NCI-H2227 (cell line): ENCODE results near the gene FIGNL2.

Source experiments
- DNase-seq: peaks from one replicate; lab custom pipeline; 2025; ENCODE audit not compliant: unreplicated experiment; lab: John Stamatoyannopoulos, UW

The FIGNL2 gene

DNA sequence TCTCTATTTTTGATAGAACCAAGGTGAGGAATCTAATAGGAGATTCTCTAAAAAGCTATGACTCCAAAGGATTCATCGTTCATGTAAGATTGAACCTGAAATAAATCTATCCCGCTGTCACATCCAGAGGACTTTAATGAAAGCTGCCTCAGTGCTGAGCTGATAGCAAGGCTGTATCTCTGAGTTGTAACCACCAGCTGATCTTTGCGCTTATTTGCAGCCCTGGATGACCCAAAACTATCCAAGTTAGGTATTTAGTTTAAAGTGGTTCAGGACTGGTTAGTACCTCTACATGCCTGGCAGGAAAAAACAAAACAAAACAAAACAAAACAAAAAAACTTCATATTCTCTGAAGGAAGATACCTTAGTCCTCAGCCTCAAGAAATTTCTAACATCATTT is 30.6 kb upstream of the FIGNL2 start:
- DNase-seq = no peak

- DNase-seq = no peak
Observed at GRCh38 chr12:51874486-51874885, 26.0 kb upstream of the FIGNL2 start.

- no peak for DNase-seq
Observed at GRCh38 chr12:51874000-51874399, 25.5 kb upstream of the FIGNL2 start.

GRCh38 chr12:51873251-51873994 is 24.9 kb upstream of the FIGNL2 start:
- DNase-seq = no peak

GRCh38 chr12:51872689-51872981 is 24.1 kb upstream of the FIGNL2 start:
- DNase-seq = no peak

DNA sequence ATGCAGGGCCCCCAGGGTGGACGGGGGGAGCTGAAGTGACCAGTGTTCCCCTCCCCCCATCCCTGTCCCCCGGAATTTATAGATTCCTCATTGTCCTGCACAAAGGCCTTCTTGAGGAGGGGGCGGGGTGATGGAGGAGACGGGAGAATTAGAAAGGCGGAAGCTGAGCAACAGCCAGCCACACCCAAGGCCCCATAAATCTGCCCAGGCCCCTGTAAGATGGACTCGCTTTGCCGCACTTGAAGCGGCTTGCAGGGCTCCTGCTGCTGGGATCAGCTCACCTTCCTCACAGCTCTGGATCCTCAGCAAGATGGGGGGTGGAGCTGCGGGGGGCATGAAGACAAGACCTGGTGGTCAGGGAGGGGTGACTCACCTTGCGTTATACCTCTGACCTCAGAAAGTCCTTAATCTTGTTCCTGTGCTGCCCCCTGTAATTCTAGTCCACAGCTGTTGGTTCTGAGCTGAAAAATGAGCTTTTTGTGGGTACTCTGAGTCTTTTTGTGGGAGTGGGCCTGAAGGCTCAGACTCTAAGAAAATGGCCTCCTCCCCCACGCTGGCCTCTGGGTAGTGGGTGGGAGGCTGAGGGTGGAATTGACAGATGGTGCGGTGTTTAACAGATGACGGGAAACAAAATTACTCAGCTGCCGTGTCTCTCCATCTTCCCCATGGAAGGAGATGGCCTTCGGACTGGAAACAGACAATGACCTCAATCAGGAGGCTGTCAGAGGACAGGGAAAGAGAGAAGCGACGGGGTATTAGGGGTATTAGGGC is 23.6 kb upstream of the FIGNL2 start:
- no peak for DNase-seq

DNA sequence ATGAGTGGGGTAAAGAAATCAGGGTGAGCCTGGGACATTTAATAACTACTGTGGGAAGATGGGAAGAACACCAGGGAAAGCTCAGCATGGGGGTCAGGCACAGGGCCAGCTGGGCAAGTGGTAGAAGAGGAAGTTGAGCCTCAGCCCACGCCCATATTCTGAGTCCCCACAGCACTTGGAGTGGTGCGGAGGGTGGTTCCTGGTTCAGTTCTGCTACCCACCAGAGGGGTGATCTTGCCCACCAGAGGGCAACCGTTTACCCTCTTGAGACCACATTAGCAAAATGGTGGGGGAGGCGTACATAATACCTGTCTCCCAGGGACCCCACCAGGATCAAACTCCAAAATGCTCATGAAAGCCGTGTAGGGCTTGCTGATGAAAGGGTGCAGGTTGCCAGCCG is 22.6 kb upstream of the FIGNL2 start:
- DNase-seq = no peak

- DNase-seq = no peak
Observed at GRCh38 chr12:51870504-51870903, 22.0 kb upstream of the FIGNL2 start.

GRCh38 chr12:51869931-51870330 is 21.4 kb upstream of the FIGNL2 start:
- DNase-seq = no peak

DNA sequence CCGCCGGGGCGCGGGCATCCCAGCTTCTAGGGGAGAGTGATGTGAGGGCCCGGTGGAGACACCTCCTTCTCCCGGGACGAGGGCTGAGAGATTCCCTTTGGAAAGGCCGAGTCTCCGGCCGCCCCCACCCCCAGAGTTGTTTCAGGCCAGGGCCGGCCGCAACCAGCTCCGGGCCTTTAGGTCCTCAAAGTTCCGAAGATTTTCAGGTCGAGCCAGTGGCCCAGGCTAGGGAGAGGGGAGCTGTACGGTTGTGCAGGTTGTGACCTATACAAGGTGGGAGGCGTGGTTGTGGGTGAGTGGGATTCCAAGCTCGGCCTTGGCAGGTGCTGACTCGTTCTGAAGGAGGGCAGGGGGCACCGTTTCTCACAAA is 21.0 kb upstream of the FIGNL2 start:
- DNase-seq = peak; percentile 29

DNA sequence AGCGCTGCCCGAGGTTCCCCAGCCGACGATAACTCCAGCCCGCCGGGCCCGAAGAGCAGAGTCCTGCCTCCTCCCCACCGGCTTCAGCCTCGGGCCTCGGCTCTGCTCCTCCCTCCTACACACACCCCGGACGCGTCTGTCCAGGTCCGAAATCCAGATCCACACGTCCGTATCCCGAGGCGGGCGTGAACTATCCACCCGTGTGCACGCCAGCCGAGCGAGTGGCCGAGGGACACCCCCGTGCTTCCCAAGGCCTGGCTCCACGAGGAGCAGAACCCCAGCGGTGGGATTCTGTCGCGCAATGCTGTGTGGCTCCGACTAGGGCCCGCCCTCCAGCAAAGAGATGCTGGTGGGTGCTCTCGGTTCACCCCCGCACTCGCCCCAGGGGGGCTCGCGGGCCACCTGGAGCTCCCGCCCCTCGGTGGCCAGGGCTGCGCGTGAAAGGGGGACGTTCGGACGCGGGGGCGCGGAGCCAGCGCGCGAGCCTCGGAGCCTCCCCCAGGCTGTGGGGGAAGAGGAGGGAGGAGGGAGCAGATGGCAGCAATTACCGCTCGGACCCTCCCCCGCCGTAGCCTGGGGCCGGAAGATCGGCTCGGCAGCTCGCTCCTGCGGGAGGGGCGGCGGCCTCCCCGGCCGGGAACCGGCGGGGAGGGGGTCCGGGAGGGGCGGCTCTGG is 20.4 kb upstream of the FIGNL2 start:
- peak; percentile 57 for DNase-seq

DNA sequence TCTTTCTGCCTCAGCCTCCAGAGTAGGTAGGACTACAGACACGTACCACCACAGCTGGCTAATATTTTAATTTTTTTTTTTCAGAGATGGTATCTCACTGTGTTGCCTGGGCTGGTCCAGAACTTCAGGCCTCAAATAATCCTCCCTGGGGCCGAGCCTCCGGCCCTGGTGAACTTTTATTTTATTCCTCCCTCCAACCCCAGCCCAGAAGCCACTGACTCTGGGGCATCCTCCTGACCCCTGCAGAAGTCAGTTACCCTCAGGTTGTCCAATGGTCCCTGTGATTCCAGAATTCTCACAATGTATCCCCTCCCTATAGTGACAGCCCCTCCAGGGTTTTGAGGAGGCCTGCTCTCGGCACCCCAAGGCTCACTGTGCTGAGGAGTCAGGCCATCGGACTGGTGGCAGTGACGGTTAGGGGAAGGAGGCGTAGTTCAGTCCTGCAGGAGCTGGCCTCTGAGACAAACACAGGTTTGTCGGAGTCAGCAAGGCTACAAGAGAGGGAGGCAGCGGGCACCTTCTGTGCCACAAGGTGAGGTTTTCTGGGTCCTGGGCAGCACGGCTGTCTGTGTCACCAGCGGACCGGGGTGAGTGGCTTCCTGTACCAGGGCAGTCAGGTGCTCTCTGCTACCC is 19.4 kb upstream of the FIGNL2 start:
- DNase-seq = no peak

DNA sequence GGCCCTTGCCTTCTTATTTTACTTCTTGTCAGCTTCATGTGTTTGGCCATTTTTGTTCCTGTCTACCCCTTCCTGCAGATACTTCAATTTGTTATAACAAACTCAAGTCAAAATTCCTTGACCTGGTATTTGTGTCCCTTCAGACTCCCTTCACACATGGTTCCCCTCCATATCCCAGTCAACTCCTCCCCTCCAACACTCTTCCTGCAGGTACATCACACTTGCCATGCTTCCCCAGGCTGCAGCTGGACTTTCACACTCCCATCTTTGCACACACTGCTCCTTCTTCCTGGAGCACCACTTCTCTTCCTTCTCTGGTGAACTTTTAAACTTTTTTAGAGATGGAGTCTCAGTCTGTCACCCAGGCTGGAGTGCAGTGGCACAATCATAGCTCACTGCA is 18.9 kb upstream of the FIGNL2 start:
- no peak for DNase-seq

DNA sequence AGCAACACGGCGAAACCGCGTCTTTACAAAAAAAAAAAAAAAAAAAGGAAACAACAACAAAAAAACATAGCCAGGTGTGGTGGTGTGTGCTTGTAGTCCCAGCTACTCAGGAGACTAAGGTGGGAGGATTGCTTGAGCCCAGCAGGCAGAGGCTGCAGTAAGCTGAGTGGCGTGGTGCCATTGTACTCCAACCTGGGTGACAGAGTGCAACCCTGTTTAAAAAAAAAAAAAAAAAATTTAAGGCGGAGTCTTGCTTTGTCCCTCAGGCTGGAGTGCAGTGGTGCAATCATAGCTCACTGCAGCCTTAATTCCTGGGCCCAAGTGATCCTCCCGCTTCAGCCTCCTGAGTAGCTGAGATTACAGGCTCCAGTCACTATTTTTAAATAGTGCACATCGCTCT is 18.2 kb upstream of the FIGNL2 start:
- DNase-seq = no peak

DNA sequence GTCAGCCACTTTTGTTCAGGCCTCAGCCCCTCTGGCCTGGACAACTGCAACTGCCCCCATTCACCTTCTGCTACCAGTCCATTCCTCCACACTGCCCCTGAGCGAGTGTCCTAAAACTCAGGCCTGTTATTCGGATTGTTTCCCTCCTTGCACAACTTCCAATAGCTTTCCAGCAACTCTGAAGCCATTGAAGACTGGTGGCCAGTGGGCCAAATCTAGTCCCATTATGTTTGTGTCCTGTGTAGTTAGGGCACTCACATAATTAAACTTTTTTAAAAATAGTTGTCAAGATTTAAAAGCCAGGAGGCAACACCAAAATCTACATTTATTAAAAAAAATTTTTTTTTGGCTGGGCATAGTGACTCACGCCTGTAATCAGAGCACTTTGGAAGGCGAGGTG is 17.8 kb upstream of the FIGNL2 start:
- DNase-seq = no peak

GRCh38 chr12:51865757-51866270 is 17.3 kb upstream of the FIGNL2 start:
- DNase-seq = no peak

DNA sequence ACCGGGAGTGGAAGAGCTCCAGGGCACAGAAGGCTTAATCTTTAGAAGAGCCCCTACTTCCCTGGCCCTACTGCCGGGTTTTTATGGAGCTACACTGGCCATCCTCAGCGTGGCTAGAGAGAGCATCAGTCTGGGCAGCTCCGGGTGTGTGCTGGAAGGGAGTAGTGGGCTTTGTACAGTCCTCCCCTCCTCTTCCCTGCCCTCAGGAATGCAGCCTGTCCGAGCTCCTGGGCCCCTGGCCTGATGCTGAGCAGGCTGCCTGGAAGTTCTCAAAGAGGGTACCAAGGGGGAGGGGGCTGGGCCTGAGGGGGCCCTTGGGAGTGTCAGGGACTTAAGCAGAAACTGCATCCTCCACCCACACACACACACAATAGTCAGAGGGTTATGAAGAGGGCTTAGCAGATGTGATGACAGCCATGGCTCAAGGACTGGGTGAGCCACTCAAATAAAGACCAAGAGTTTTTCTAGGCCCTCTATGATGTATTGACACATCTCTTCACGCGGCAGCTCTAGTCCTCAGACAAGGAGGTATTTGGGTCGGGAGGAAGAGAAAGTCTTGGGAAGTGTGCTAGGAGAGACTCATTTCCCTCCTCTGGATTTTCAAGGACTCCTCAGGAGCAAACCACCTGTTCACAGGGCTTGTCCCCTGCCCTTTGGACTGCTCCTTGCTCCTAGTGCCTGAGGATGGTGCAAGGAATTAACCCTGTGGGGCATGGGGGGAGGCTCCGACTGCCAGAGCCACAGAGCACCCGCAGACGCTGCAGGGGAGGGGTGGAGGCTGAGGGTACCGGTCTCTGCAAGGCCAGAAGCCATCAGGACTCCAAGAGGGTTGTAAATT is 16.5 kb upstream of the FIGNL2 start:
- DNase-seq = no peak

GRCh38 chr12:51863933-51864832 is 15.7 kb upstream of the FIGNL2 start:
- peak; percentile 70 for DNase-seq

- no peak for DNase-seq
Observed at GRCh38 chr12:51863363-51863932, 14.9 kb upstream of the FIGNL2 start.
